Spleen (tissue), 7 donors: ENCODE measurements around the gene SETBP1.

ENCODE experiments used
- CTCF ChIP-seq, 11 experiments: fragments of 200-600 bp in 7 of 11; fragments of 450-650 bp in 4 of 11; sonication (generic) in 4 of 11; IDR thresholded peaks in 8 of 11; conservative IDR thresholded peaks in 3 of 11; 1 replicate in 7 of 11; 2 replicates in 4 of 11; pipeline versions ENCODE4 v1.4.0 to v1.8.0; 2016 to 2021; ENCODE audit warnings: antibody characterized with exemption in 11 of 11, inconsistent platforms in 4 of 11, mild to moderate bottlenecking in 1 of 11
- POLR2A ChIP-seq, 3 donors: fragments of 450-650 bp; IDR thresholded peaks; one replicate each; pipeline ENCODE4 v1.5.1; 2017; ENCODE audit warnings: antibody characterized with exemption in 3 of 3, mild to moderate bottlenecking in 1 of 3
- donor health status: DM: no; HTN: no; CAD: no; lungs with moderate emphysema.
- donor health status: DM: no; HTN: no; CAD: no.
- donor health status: DM: no; HTN: no; CAD: no.

GRCh38 chr18:44696892-44697291 lies 16.2 kb downstream of the SETBP1 start:
- no peak for TF ChIP-seq CTCF (IDR thresholded peaks at IDR 0.05 in 8 of 11, conservative IDR thresholded peaks at IDR 0.05 in 3 of 11)
- no peak for TF ChIP-seq POLR2A (IDR thresholded peaks at IDR 0.05)
